Peyer's patch (tissue), 4 donors: ENCODE measurements around the gene ADD2.

Experiments
- POLR2A ChIP-seq, 2 donors: fragments of 450-650 bp; IDR thresholded peaks; one replicate each; pipeline ENCODE4 v1.5.1; 2017; ENCODE audit warnings: antibody characterized with exemption in 2 of 2, mild to moderate bottlenecking in 2 of 2, moderate library complexity in 2 of 2
- TF ChIP-seq, protein P1 (sequence below), 6 experiments: fragments of 450-650 bp in 4 of 6; fragments of 200-600 bp in 2 of 6; sonication (generic) in 1 of 6; IDR thresholded peaks; one replicate each; pipeline ENCODE4 v1.5.1; 2017 to 2019; ENCODE audit warnings: antibody characterized with exemption in 6 of 6, mild to moderate bottlenecking in 3 of 6, moderate library complexity in 1 of 6

DNA sequence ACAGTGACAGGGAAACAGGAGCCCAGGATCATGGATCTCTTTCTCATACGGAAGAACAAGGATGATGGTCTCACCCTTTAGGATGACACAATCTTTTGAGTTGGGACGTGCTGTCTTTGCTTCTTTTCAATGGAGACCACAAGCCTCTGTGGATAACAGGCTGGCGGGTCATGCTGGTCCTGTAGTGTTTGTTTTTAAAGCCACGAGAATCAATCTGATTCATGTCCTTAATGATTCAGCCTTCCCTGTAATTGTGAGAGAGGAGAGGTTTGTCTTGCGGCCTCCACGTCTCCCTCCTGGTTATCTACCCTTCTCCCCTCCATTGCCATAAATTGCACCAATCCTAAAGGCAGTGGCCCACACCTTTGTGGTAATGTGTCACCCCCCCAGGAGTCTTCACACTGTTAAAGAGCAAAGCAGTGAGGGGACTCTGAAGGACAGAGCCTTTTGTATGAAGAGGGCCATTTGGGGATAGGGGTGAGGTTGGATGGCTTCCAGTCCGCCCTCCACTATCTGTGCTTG, 126.7 kb downstream of the ADD2 start:
- TF ChIP-seq, protein P1, sequence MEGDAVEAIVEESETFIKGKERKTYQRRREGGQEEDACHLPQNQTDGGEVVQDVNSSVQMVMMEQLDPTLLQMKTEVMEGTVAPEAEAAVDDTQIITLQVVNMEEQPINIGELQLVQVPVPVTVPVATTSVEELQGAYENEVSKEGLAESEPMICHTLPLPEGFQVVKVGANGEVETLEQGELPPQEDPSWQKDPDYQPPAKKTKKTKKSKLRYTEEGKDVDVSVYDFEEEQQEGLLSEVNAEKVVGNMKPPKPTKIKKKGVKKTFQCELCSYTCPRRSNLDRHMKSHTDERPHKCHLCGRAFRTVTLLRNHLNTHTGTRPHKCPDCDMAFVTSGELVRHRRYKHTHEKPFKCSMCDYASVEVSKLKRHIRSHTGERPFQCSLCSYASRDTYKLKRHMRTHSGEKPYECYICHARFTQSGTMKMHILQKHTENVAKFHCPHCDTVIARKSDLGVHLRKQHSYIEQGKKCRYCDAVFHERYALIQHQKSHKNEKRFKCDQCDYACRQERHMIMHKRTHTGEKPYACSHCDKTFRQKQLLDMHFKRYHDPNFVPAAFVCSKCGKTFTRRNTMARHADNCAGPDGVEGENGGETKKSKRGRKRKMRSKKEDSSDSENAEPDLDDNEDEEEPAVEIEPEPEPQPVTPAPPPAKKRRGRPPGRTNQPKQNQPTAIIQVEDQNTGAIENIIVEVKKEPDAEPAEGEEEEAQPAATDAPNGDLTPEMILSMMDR (IDR thresholded peaks at IDR 0.05), result no peak
- TF ChIP-seq POLR2A (IDR thresholded peaks at IDR 0.05), result no peak
